ENCODE results near the gene CCNQ. TPM values are rescaled to one million over a fixed set of nuclear protein-coding genes. Genes with fewer than 3 reads are reported as not detected.

Gene CCNQ
- total and polyA plus RNA-seq, 4 donors: 8.9 to 14.7 (median 9.8) TPM

DNA sequence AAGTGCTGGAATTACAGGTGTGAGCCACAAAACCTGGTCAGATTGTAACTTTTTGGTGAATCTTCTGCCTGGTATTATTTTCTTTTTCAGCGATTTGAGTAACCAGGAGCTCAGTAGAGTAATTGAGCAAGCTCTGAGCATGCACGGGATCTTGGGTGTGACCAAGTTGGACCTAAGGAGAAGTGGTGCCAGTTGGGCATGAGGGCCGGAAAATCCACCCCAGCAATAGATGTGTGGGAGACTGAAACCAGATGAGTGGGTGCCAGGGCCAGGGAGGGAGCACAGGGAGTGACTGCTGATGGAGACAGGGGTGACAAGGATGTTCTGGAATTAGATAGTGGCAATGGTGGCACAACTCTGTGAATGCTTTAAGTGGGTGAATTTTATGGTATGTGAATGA is 3.7 kb upstream of the CCNQ start:
- no peaks in the 10 kb centered on the region for H3K27me3 ChIP-seq (ENCODE audit: control insufficient read depth in 4 of 4, insufficient read depth in 4 of 4, low read length in 3 of 4)
- no peak for DNase-seq (ENCODE audit: low spot score)
- no peaks in the 10 kb centered on the region for H3K36me3 ChIP-seq (ENCODE audit: control insufficient read depth in 4 of 4, insufficient read depth in 3 of 4, low read depth in 1 of 4, low read length in 3 of 4)
- H3K4me3 ChIP-seq (ENCODE audit: low read depth in 1 of 3, low read length in 3 of 3): no peak overlapping the region
- TF ChIP-seq TAF1 (conservative IDR thresholded peaks at IDR 0.05) (no peak), ZBTB33 (IDR thresholded peaks at IDR 0.05) (no peak), RXRA (IDR thresholded peaks at IDR 0.05) (no peak), YY1 (IDR thresholded peaks at IDR 0.05) (no peak), FOXA2 (IDR thresholded peaks at IDR 0.05) (no peak), GABPA (IDR thresholded peaks at IDR 0.05 in 1 of 2, conservative IDR thresholded peaks at IDR 0.05 in 1 of 2) (no peak), NR2F2 (IDR thresholded peaks at IDR 0.05) (no peak), JUND (IDR thresholded peaks at IDR 0.05) (no peak), FOXA1 (IDR thresholded peaks at IDR 0.05) (no peak), SP1 (IDR thresholded peaks at IDR 0.05) (no peak), HNF4A (conservative IDR thresholded peaks at IDR 0.05) (no peak), HNF4G (IDR thresholded peaks at IDR 0.05) (no peak), MAX (IDR thresholded peaks at IDR 0.05) (no peak), REST (IDR thresholded peaks at IDR 0.05) (no peak)
- TF ChIP-seq, protein P1, sequence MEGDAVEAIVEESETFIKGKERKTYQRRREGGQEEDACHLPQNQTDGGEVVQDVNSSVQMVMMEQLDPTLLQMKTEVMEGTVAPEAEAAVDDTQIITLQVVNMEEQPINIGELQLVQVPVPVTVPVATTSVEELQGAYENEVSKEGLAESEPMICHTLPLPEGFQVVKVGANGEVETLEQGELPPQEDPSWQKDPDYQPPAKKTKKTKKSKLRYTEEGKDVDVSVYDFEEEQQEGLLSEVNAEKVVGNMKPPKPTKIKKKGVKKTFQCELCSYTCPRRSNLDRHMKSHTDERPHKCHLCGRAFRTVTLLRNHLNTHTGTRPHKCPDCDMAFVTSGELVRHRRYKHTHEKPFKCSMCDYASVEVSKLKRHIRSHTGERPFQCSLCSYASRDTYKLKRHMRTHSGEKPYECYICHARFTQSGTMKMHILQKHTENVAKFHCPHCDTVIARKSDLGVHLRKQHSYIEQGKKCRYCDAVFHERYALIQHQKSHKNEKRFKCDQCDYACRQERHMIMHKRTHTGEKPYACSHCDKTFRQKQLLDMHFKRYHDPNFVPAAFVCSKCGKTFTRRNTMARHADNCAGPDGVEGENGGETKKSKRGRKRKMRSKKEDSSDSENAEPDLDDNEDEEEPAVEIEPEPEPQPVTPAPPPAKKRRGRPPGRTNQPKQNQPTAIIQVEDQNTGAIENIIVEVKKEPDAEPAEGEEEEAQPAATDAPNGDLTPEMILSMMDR (IDR thresholded peaks at IDR 0.05; ENCODE audit: low read depth, low read length, missing input control): no peak
- TF ChIP-seq, protein P2, sequence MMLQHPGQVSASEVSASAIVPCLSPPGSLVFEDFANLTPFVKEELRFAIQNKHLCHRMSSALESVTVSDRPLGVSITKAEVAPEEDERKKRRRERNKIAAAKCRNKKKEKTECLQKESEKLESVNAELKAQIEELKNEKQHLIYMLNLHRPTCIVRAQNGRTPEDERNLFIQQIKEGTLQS (IDR thresholded peaks at IDR 0.05): no peak
- H3K9me3 ChIP-seq (ENCODE audit: control insufficient read depth in 4 of 4, low read length in 3 of 4): no peaks in the 10 kb centered on the region
- 98% methylated on average over 3 of the region's 3 CpGs for WGBS
- H3K9ac ChIP-seq (ENCODE audit: low read depth in 1 of 2, low read length in 2 of 2): no peak overlapping the region
- peaks cover 0 to 24% (median 12%) of the 10 kb centered on the region in 4 donors for H3K4me1 ChIP-seq (ENCODE audit: control insufficient read depth in 4 of 4, insufficient read depth in 4 of 4, low read length in 3 of 4)
- H3K27ac ChIP-seq (ENCODE audit: low read depth in 1 of 2, low read length in 2 of 2): no peak overlapping the region

Data from liver (tissue), 9 donors.